ENCODE data around the gene SLC16A2.

DNA sequence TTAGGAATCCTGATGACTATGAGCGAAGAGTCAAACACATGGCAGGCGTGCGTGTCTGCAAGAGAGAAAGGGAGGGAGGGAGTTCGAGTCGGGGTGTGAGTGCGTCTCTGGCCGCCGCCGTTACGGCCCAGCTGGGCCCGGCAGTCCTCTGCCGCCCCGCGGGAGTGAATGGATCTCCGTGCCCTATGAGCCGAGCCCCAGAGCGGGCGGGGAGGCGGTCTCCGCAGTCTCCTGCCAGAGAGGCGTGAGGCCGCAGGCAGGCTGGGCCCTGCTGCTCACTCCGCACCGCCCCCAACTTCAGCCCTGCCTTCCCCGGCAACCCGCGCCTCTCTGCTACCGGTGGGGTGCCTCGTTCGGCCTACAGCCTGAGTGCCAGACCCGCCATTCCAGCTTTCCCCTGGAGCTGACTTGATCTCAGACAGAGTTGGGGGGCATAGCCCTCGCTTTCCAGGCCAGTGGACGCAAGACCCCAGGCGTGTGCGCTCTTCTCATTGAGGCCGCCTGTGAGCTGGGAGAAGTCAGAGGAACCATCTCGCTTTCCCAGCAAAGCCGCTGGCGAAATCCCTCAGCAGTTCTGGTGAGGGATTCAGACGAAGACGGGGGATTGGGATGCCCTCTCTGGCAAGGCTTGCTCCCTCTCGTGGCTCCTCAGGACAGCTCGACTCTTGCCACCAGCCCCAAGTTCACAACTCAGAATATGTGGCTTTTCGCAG is 1.4 kb downstream of the SLC16A2 start:
- TF ChIP-seq, protein P1, sequence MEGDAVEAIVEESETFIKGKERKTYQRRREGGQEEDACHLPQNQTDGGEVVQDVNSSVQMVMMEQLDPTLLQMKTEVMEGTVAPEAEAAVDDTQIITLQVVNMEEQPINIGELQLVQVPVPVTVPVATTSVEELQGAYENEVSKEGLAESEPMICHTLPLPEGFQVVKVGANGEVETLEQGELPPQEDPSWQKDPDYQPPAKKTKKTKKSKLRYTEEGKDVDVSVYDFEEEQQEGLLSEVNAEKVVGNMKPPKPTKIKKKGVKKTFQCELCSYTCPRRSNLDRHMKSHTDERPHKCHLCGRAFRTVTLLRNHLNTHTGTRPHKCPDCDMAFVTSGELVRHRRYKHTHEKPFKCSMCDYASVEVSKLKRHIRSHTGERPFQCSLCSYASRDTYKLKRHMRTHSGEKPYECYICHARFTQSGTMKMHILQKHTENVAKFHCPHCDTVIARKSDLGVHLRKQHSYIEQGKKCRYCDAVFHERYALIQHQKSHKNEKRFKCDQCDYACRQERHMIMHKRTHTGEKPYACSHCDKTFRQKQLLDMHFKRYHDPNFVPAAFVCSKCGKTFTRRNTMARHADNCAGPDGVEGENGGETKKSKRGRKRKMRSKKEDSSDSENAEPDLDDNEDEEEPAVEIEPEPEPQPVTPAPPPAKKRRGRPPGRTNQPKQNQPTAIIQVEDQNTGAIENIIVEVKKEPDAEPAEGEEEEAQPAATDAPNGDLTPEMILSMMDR (IDR thresholded peaks at IDR 0.05) = peak; percentile 71
- TF ChIP-seq, protein P2, sequence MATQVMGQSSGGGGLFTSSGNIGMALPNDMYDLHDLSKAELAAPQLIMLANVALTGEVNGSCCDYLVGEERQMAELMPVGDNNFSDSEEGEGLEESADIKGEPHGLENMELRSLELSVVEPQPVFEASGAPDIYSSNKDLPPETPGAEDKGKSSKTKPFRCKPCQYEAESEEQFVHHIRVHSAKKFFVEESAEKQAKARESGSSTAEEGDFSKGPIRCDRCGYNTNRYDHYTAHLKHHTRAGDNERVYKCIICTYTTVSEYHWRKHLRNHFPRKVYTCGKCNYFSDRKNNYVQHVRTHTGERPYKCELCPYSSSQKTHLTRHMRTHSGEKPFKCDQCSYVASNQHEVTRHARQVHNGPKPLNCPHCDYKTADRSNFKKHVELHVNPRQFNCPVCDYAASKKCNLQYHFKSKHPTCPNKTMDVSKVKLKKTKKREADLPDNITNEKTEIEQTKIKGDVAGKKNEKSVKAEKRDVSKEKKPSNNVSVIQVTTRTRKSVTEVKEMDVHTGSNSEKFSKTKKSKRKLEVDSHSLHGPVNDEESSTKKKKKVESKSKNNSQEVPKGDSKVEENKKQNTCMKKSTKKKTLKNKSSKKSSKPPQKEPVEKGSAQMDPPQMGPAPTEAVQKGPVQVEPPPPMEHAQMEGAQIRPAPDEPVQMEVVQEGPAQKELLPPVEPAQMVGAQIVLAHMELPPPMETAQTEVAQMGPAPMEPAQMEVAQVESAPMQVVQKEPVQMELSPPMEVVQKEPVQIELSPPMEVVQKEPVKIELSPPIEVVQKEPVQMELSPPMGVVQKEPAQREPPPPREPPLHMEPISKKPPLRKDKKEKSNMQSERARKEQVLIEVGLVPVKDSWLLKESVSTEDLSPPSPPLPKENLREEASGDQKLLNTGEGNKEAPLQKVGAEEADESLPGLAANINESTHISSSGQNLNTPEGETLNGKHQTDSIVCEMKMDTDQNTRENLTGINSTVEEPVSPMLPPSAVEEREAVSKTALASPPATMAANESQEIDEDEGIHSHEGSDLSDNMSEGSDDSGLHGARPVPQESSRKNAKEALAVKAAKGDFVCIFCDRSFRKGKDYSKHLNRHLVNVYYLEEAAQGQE (IDR thresholded peaks at IDR 0.05; ENCODE audit: insufficient read depth in 1 of 2, low read depth in 2 of 2, low read length in 1 of 2) = no peak
- TF ChIP-seq POLR2AphosphoS5 (IDR thresholded peaks at IDR 0.05; ENCODE audit: low read depth, low read length) = no peak
- TF ChIP-seq SIN3A (IDR thresholded peaks at IDR 0.05; ENCODE audit: borderline replicate concordance, insufficient read depth, low read depth, low read length) = no peak
- no peak for TF ChIP-seq TCF7L2 (IDR thresholded peaks at IDR 0.05; ENCODE audit: low read depth, low read length)

Measured in Panc1 (cell line).